ENCODE results near the gene PTTG1IP.

DNA sequence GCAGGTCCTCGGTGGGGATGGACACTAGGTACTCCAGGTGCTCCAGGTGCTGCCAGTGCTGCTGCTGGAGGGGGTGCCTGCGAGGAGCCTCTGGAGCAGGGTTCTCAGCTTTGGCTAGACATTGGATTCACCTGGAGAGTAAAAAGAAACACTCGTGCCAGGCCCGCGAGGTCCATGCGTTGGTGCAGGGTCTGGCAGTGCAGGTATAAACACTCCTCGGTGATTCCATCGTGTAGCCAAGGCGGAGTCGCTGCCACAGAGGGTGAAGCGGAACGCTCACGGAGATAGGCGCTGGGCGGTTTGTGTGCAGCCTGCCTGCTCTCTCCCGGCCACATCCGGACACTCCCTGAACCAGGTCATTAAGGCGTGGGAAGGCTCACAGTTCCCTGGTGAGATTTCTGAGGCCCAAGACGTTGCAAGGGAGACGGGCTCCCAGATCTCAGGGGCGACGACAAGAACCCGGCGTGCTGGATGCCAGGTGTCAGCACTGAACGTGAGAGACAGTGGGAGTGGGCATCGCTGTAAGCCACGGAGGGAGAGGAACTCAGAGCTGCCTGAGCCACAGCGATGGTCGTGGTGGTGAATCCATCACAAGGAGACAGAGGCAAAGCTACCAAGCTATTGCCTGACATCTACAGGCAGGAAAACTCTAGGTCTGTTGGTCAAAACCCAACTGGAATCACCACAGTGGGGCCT is 38.4 kb downstream of the PTTG1IP start:
- TF ChIP-seq, protein P1, sequence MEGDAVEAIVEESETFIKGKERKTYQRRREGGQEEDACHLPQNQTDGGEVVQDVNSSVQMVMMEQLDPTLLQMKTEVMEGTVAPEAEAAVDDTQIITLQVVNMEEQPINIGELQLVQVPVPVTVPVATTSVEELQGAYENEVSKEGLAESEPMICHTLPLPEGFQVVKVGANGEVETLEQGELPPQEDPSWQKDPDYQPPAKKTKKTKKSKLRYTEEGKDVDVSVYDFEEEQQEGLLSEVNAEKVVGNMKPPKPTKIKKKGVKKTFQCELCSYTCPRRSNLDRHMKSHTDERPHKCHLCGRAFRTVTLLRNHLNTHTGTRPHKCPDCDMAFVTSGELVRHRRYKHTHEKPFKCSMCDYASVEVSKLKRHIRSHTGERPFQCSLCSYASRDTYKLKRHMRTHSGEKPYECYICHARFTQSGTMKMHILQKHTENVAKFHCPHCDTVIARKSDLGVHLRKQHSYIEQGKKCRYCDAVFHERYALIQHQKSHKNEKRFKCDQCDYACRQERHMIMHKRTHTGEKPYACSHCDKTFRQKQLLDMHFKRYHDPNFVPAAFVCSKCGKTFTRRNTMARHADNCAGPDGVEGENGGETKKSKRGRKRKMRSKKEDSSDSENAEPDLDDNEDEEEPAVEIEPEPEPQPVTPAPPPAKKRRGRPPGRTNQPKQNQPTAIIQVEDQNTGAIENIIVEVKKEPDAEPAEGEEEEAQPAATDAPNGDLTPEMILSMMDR (IDR thresholded peaks at IDR 0.05; ENCODE audit: low read depth, low read length, poor library complexity, severe bottlenecking): no peak
- no peak for TF ChIP-seq EZH2phosphoT487 (IDR thresholded peaks at IDR 0.05; ENCODE audit: borderline replicate concordance, low read length)
